GM19463 (cell line): ENCODE data around the gene RBP5.

Experiments used
- ATAC-seq: cut with Tn5 transposase; IDR thresholded peaks from one replicate; pipeline ENCODE4 v1.9.1; 2021; ENCODE audit warnings: mild to moderate bottlenecking, moderate library complexity; ENCODE audit not compliant: unreplicated experiment

The RBP5 gene

GRCh38 chr12:7102582-7102981 is 26.1 kb downstream of the RBP5 start:
- ATAC-seq, result no peak

GRCh38 chr12:7101694-7102131 is 27.0 kb downstream of the RBP5 start:
- no peak for ATAC-seq

GRCh38 chr12:7101047-7101693 is 27.5 kb downstream of the RBP5 start:
- no peak for ATAC-seq

GRCh38 chr12:7100239-7100638 is 28.4 kb downstream of the RBP5 start:
- ATAC-seq, result no peak

GRCh38 chr12:7099290-7099996 is 29.2 kb downstream of the RBP5 start:
- ATAC-seq, result no peak

- ATAC-seq, result no peak
Measured at GRCh38 chr12:7096979-7097378, 31.7 kb downstream of the RBP5 start.

GRCh38 chr12:7096006-7096932 is 32.4 kb downstream of the RBP5 start:
- no peak for ATAC-seq

- no peak for ATAC-seq
Measured at GRCh38 chr12:7093892-7094291, 34.8 kb downstream of the RBP5 start.

GRCh38 chr12:7093486-7093885 is 35.2 kb downstream of the RBP5 start:
- no peak for ATAC-seq

- ATAC-seq, result no peak
Measured at GRCh38 chr12:7092986-7093460, 35.7 kb downstream of the RBP5 start.

- ATAC-seq, result no peak
Measured at GRCh38 chr12:7092229-7092985, 36.3 kb downstream of the RBP5 start, which contains the start of gene C1R. C1R (minus strand) TSS chr12:7092445; CDS start chr12:7092388, 57 bp downstream.

GRCh38 chr12:7091660-7092228 is 36.9 kb downstream of the RBP5 start:
- ATAC-seq, result no peak

GRCh38 chr12:7091171-7091570 is 37.5 kb downstream of the RBP5 start:
- no peak for ATAC-seq

GRCh38 chr12:7090222-7090998 is 38.3 kb downstream of the RBP5 start:
- no peak for ATAC-seq

GRCh38 chr12:7089196-7089871 is 39.4 kb downstream of the RBP5 start:
- ATAC-seq, result no peak

- ATAC-seq, result no peak
Measured at GRCh38 chr12:7083125-7083524, 45.6 kb downstream of the RBP5 start.

GRCh38 chr12:7081037-7081436 is 47.7 kb downstream of the RBP5 start:
- ATAC-seq, result no peak

GRCh38 chr12:7079826-7080125 is 48.9 kb downstream of the RBP5 start:
- no peak for ATAC-seq

- ATAC-seq, result no peak
Measured at GRCh38 chr12:7078163-7078562, 50.5 kb downstream of the RBP5 start.
